Mesendoderm (in vitro differentiated cells): ENCODE data around the gene MYLK4.

Experiments
- DNase-seq: peaks from one replicate; pipeline ENCODE4 v3.0.0; 2013
- H2AK5ac ChIP-seq: 2 replicates; pipeline ENCODE4 v1.6.1; 2013; ENCODE audit warnings: low read length, inconsistent platforms
- H2BK120ac ChIP-seq: 2 replicates; pipeline ENCODE4 v1.6.1; 2013; ENCODE audit warnings: low read depth, mild to moderate bottlenecking, low read length, moderate library complexity, mixed read lengths
- H2BK15ac ChIP-seq: replicated peaks from 2 replicates; pipeline ENCODE4 v1.6.1; 2013; ENCODE audit warnings: low read depth, mild to moderate bottlenecking, moderate library complexity
- H2BK5ac ChIP-seq: 2 replicates; pipeline ENCODE4 v1.6.1; 2013; ENCODE audit warnings: low read length, inconsistent platforms
- H3K18ac ChIP-seq: 2 replicates; pipeline ENCODE4 v1.6.1; 2013; ENCODE audit warnings: mild to moderate bottlenecking, low read length, mixed read lengths
- H3K23ac ChIP-seq: one replicate; pipeline ENCODE4 v1.6.1; 2013; ENCODE audit warnings: low read length
- H3K27ac ChIP-seq: 2 replicates; pipeline ENCODE4 v1.5.1; 2013; ENCODE audit warnings: low read depth, mild to moderate bottlenecking, inconsistent platforms, low read length, moderate library complexity
- H3K27me3 ChIP-seq: 2 replicates; pipeline ENCODE4 v1.6.1; 2013; ENCODE audit warnings: low read length, control low read depth, mild to moderate bottlenecking, inconsistent platforms; ENCODE audit not compliant: insufficient read depth, poor library complexity
- H3K36me3 ChIP-seq: 2 replicates; pipeline ENCODE4 v1.6.1; 2013; ENCODE audit warnings: low read length, inconsistent platforms; ENCODE audit not compliant: control insufficient read depth, insufficient read depth
- H3K4ac ChIP-seq: one replicate; pipeline ENCODE4 v1.6.1; 2013; ENCODE audit warnings: low read depth, mild to moderate bottlenecking, low read length, moderate library complexity
- H3K4me1 ChIP-seq: 2 replicates; pipeline ENCODE4 v1.6.1; 2013; ENCODE audit warnings: low read depth, low read length, inconsistent platforms; ENCODE audit not compliant: control insufficient read depth
- H3K4me2 ChIP-seq: 2 replicates; pipeline ENCODE4 v1.6.1; 2013; ENCODE audit warnings: low read length
- H3K4me3 ChIP-seq: 2 replicates; pipeline ENCODE4 v1.5.1; 2013; ENCODE audit warnings: mild to moderate bottlenecking, low read length
- H3K56ac ChIP-seq: one replicate; pipeline ENCODE4 v1.6.1; 2013; ENCODE audit warnings: low read length
- H3K79me1 ChIP-seq: 2 replicates; pipeline ENCODE4 v1.6.1; 2013; ENCODE audit warnings: low read length, inconsistent platforms
- H3K79me2 ChIP-seq: 2 replicates; pipeline ENCODE4 v1.6.1; 2013; ENCODE audit warnings: mild to moderate bottlenecking, low read length; ENCODE audit not compliant: control insufficient read depth, insufficient read depth
- H3K9ac ChIP-seq: 2 replicates; pipeline ENCODE4 v1.6.1; 2013; ENCODE audit warnings: low read length, inconsistent platforms
- H4K5ac ChIP-seq: one replicate; pipeline ENCODE4 v1.6.1; 2013; ENCODE audit warnings: low read length
- H4K8ac ChIP-seq: one replicate; pipeline ENCODE4 v1.6.1; 2013; ENCODE audit warnings: low read depth, mild to moderate bottlenecking, control low read depth, low read length, moderate library complexity
- WGBS: extraction: QIAGEN DNeasy Blood & Tissue Kit; methylation state at CpG from one replicate; pipeline ENCODE4 v1.1.7; 2013; ENCODE audit warnings: low lambda C conversion rate, missing lambda C conversion rate; ENCODE audit not compliant: insufficient coverage; ENCODE audit errors: extremely low coverage; 5-methylcytosine and 5-hydroxymethylcytosine counted together

MYLK4 gene

DNA sequence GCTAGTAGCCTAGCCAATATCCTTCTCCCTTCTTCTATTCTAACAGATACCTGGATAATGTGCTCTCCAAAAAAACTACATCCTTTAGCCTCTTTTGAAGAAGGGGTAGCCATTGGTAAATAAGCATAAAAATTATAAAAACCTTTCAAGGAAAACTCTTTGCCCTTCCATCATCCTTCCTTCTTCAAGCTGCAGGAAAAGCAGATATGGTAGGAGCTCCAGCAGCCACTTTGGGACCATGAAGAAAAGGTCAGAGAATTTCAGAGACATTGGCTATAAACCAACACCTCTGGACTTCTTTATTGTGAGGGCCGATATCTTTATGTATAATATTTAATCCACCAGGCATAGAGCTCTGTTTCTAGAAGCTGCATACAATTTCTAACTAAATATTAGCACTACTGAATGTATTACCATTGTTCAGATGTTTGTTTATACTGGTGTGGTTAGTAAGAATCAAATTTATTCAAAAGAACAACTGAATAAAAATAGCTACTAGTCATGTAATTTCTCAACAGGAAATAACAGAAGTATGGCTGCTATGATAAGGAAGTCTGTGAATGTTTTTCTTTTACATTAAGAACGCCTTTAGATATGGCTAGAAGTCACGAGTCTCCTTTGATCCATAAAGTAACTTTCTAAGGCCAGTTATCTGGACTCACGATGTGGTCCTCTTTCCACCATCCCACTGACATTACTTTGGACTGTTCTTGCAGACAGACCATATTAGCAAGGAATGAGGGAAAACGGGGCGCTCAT lies 32.2 kb downstream of the MYLK4 start:
- no peak overlapping the region for H3K4me3 ChIP-seq
- H3K4ac ChIP-seq, result no peak overlapping the region
- H3K27me3 ChIP-seq, result no peaks in the 10 kb centered on the region
- H4K5ac ChIP-seq, result no peak overlapping the region
- H3K79me1 ChIP-seq, result no peaks in the 10 kb centered on the region
- H3K4me1 ChIP-seq, result no peaks in the 10 kb centered on the region
- no peak overlapping the region for H3K23ac ChIP-seq
- H3K27ac ChIP-seq, result no peak overlapping the region
- H2AK5ac ChIP-seq, result no peak overlapping the region
- H3K9ac ChIP-seq, result no peak overlapping the region
- H3K4me2 ChIP-seq, result no peak overlapping the region
- no peak overlapping the region for H2BK15ac ChIP-seq
- H2BK120ac ChIP-seq, result no peak overlapping the region
- no CpG with 5 or more reads among the region's 6 CpGs for WGBS
- H3K56ac ChIP-seq, result no peak overlapping the region
- no peak overlapping the region for H4K8ac ChIP-seq
- DNase-seq, result no peak
- H3K79me2 ChIP-seq, result no peaks in the 10 kb centered on the region
- no peak overlapping the region for H3K18ac ChIP-seq
- no peaks in the 10 kb centered on the region for H3K36me3 ChIP-seq
- H2BK5ac ChIP-seq, result no peak overlapping the region

- H2BK120ac ChIP-seq, result no peak overlapping the region
- H3K4me1 ChIP-seq, result no peaks in the 10 kb centered on the region
- H2BK15ac ChIP-seq, result no peak overlapping the region
- peak; percentile 61 for DNase-seq
- H3K18ac ChIP-seq, result no peak overlapping the region
- no CpG with 5 or more reads among the region's 9 CpGs for WGBS
- H3K56ac ChIP-seq, result no peak overlapping the region
- H3K79me2 ChIP-seq, result no peaks in the 10 kb centered on the region
- no peak overlapping the region for H3K4me3 ChIP-seq
- H4K5ac ChIP-seq, result no peak overlapping the region
- no peaks in the 10 kb centered on the region for H3K27me3 ChIP-seq
- no peaks in the 10 kb centered on the region for H3K36me3 ChIP-seq
- H3K9ac ChIP-seq, result no peak overlapping the region
- no peak overlapping the region for H2BK5ac ChIP-seq
- H3K4me2 ChIP-seq, result no peak overlapping the region
- no peak overlapping the region for H4K8ac ChIP-seq
- H2AK5ac ChIP-seq, result no peak overlapping the region
- H3K23ac ChIP-seq, result no peak overlapping the region
- no peaks in the 10 kb centered on the region for H3K79me1 ChIP-seq
- H3K4ac ChIP-seq, result no peak overlapping the region
- H3K27ac ChIP-seq, result no peak overlapping the region
Measured at GRCh38 chr6:2716936-2717700, 33.6 kb downstream of the MYLK4 start.

GRCh38 chr6:2715737-2716136 lies 35.0 kb downstream of the MYLK4 start:
- DNase-seq, result no peak
- Histone ChIP-seq H3K4me1 (no peaks in the 10 kb centered on the region), H3K9ac (no peak overlapping the region), H3K4me3 (no peak overlapping the region), H3K4me2 (no peak overlapping the region), H2BK15ac (no peak overlapping the region), H3K4ac (no peak overlapping the region), H3K79me1 (no peaks in the 10 kb centered on the region), H3K23ac (no peak overlapping the region), H3K79me2 (no peaks in the 10 kb centered on the region), H3K27me3 (no peaks in the 10 kb centered on the region), H2BK120ac (no peak overlapping the region), H3K27ac (no peak overlapping the region), H3K36me3 (no peaks in the 10 kb centered on the region), H3K18ac (no peak overlapping the region), H2AK5ac (no peak overlapping the region), H4K5ac (no peak overlapping the region), H2BK5ac (no peak overlapping the region), H3K56ac (no peak overlapping the region), H4K8ac (no peak overlapping the region)
- WGBS, result no CpG with 5 or more reads among the region's 5 CpGs

DNA sequence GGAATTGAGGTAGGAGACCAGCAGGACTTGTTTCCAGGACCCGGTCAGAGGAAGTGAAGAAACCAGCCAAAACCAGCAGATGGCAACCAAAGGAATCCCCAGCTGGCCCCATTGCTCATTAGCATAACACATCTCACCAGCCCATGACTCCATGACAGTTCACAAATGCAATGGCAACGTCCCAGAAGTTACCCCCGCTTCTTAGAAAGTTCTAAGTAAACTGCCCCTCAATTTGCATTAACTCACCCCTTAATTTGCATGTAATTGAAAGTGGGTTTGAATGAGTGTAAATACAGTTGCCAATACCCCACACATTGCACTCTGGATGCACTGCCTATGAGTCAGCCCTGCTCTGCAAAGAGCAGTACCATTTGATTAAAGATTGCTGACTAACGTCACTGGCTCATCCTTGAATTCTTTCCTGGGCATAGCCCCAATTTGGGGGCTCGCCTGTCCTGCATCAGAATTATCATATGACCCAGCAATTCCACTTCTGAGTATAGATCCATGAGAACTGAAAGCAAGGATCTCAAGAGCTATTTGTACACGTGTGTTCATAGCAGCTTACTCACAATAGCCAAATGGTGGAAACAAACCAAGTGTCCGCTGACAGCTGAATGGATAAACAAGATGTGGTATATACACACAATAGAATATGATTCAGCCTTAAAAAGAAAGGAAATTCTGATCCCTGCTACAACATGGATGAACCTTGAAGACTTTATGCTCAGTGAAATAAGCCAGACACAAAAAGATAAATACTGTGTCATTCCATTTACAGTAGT lies 36.4 kb downstream of the MYLK4 start:
- peak; percentile 40 for DNase-seq

DNA sequence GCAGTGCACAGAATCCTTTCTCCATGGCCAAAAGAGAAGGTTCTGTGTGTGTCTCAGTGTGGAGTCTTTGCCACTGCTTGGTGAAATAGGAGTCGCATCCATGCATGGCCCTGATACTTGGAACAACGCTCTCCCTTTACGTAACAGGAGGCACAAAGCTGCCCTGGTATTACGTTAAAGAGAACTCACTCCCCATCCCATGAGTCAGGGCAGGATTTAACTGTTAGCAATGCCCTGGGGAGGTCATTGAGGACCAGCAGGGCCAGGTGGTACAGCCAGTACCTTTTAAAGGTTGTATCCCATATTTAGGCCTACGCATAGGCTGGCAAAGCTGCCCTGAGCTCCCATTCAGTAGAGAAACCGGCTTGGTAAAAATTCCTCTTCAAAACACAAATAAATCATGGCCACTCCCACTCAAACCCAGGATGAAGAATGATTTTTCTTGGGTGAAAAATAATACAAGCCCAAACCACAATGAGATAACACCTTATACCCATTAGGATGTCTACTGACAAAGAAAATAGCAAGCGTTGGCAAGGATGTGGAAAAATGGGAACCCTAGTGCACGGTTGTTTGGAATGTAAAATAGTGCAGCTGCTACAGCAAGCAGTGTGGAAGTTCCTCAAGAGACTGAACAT lies 37.1 kb downstream of the MYLK4 start:
- H3K4me1 ChIP-seq, result no peaks in the 10 kb centered on the region
- H3K18ac ChIP-seq, result no peak overlapping the region
- no peaks in the 10 kb centered on the region for H3K27me3 ChIP-seq
- no peak overlapping the region for H2BK5ac ChIP-seq
- H2BK15ac ChIP-seq, result no peak overlapping the region
- H3K56ac ChIP-seq, result no peak overlapping the region
- no peak overlapping the region for H3K27ac ChIP-seq
- H4K8ac ChIP-seq, result no peak overlapping the region
- DNase-seq, result no peak
- H3K4ac ChIP-seq, result no peak overlapping the region
- H3K4me3 ChIP-seq, result no peak overlapping the region
- no peaks in the 10 kb centered on the region for H3K79me1 ChIP-seq
- no CpG with 5 or more reads among the region's 8 CpGs for WGBS
- no peak overlapping the region for H3K23ac ChIP-seq
- H3K36me3 ChIP-seq, result no peaks in the 10 kb centered on the region
- H4K5ac ChIP-seq, result no peak overlapping the region
- no peak overlapping the region for H2BK120ac ChIP-seq
- no peak overlapping the region for H2AK5ac ChIP-seq
- no peak overlapping the region for H3K9ac ChIP-seq
- no peak overlapping the region for H3K4me2 ChIP-seq
- H3K79me2 ChIP-seq, result no peaks in the 10 kb centered on the region

More for the DNA sequence above, 36.4 kb downstream of the MYLK4 start:
- H4K5ac ChIP-seq, result no peak overlapping the region
- H3K56ac ChIP-seq, result no peak overlapping the region
- no peaks in the 10 kb centered on the region for H3K79me1 ChIP-seq
- no peak overlapping the region for H2BK5ac ChIP-seq
- H3K4ac ChIP-seq, result no peak overlapping the region
- no peak overlapping the region for H3K27ac ChIP-seq
- H3K4me3 ChIP-seq, result no peak overlapping the region
- H3K4me1 ChIP-seq, result no peaks in the 10 kb centered on the region
- H3K79me2 ChIP-seq, result no peaks in the 10 kb centered on the region
- H3K9ac ChIP-seq, result no peak overlapping the region
- no peak overlapping the region for H3K4me2 ChIP-seq
- no CpG with 5 or more reads among the region's 7 CpGs for WGBS
- H2BK15ac ChIP-seq, result no peak overlapping the region
- no peak overlapping the region for H2BK120ac ChIP-seq
- no peak overlapping the region for H4K8ac ChIP-seq
- no peaks in the 10 kb centered on the region for H3K27me3 ChIP-seq
- H2AK5ac ChIP-seq, result no peak overlapping the region
- no peak overlapping the region for H3K18ac ChIP-seq
- no peak overlapping the region for H3K23ac ChIP-seq
- no peaks in the 10 kb centered on the region for H3K36me3 ChIP-seq
